Testis (tissue), 3 donors: ENCODE data around the gene CACNA1I. TPM values are rescaled to one million over a fixed set of nuclear protein-coding genes. Genes with fewer than 3 reads are reported as not detected.
A peak's percentile ranks its signal among the peaks of the same experiment; 100 is the strongest.

Source experiments
- DNase-seq: peaks from one replicate; pipeline ENCODE4 v3.0.0-alpha.2; 2019
- H3K27ac ChIP-seq, 2 donors: fragments of 200-600 bp; sonication (generic); one replicate each; pipeline ENCODE4 v1.5.1; 2019
- H3K27me3 ChIP-seq: fragments of 200-600 bp; sonication (generic); one replicate; pipeline ENCODE4 v1.5.1; 2019
- H3K36me3 ChIP-seq: fragments of 200-600 bp; sonication (generic); one replicate; pipeline ENCODE4 v1.5.1; 2017; ENCODE audit warnings: low read depth; ENCODE audit errors: missing control alignments
- H3K4me1 ChIP-seq: fragments of 200-600 bp; sonication (generic); one replicate; pipeline ENCODE4 v1.5.1; 2019
- H3K4me3 ChIP-seq, 2 donors: fragments of 200-600 bp; sonication (generic); one replicate each; pipeline ENCODE4 v1.5.1; 2017 to 2019
- H3K9me3 ChIP-seq: fragments of 200-600 bp; sonication (generic); one replicate; pipeline ENCODE4 v1.5.1; 2017
- CTCF ChIP-seq, 3 experiments: fragments of 450-650 bp in 2 of 3; fragments of 200-600 bp in 1 of 3; sonication (generic) in 1 of 3; IDR thresholded peaks; one replicate each; pipeline ENCODE4 v1.5.1; 2016 to 2019; ENCODE audit warnings: antibody characterized with exemption in 3 of 3, mild to moderate bottlenecking in 2 of 3, moderate library complexity in 1 of 3
- POLR2A ChIP-seq: fragments of 450-650 bp; IDR thresholded peaks from one replicate; pipeline ENCODE4 v1.6.1; 2017; ENCODE audit warnings: antibody characterized with exemption, mild to moderate bottlenecking, moderate library complexity
- WGBS, 2 donors: methylation state at CpG; one replicate each; pipeline ENCODE4 v1.1.5; 2018; 5-methylcytosine and 5-hydroxymethylcytosine counted together
- intact Hi-C: fragments of 100-400 bp; cut with DNase I; formaldehyde crosslinking; loops from one replicate; pipeline ENCODE4 v1.15.1; 2023; ENCODE audit warnings: low total_unique reads
- polyA plus RNA-seq: library from polyadenylated mRNA; stranded (reverse); fragments of 350-450 nt; fragmentation: Illumina TruSeq; extraction: RNeasy Lipid Tissue Mini Kit (QIAGEN cat#74804); gene quantifications from one replicate; pipeline ENCODE4 v1.2.3, GENCODE V29; 2014; ENCODE audit warnings: low read depth, low replicate concordance; ENCODE audit not compliant: insufficient read depth
- total RNA-seq, 2 donors: library from RNA; depleted of rRNA; stranded (reverse); fragments of >200 nt; gene quantifications; one replicate each; pipeline ENCODE4 v1.2.3, GENCODE V29; 2016

CACNA1I gene
- total and polyA plus RNA-seq, 3 donors from 2014 or later, result 1.3 to 2.0 (median 1.7) TPM

GRCh38 chr22:39530692-39531331, 39.7 kb upstream of the CACNA1I start:
- H3K9me3 ChIP-seq, result no peaks in the 10 kb centered on the region
- H3K36me3 ChIP-seq, result no peaks in the 10 kb centered on the region
- peaks cover 41% of the 10 kb centered on the region for H3K4me1 ChIP-seq
- no peak overlapping the region for H3K27ac ChIP-seq
- TF ChIP-seq CTCF (IDR thresholded peaks at IDR 0.05) (peak in 2 of 3 experiments; percentile 24 to 46), POLR2A (no peak)
- H3K4me3 ChIP-seq, result no peak overlapping the region
- DNase-seq, result no peak
- no peaks in the 10 kb centered on the region for H3K27me3 ChIP-seq
- WGBS, 2 donors, result 56 to 58% methylated on average over 8 to 9 of the region's 9 CpGs
- intact Hi-C loops, result no loop called here

GRCh38 chr22:39532215-39533073, 38.1 kb upstream of the CACNA1I start, which contains the start of gene RPS19BP1:
RPS19BP1 (minus strand) TSS chr22:39532748; CDS start chr22:39532738, 10 bp downstream.
- Histone ChIP-seq H3K27me3 (no peaks in the 10 kb centered on the region), H3K4me3 (peak within 1 kb of the TSS; percentile 80 to 91), H3K27ac (peak within 1 kb of the TSS; percentile 81 to 91), H3K9me3 (no peaks in the 10 kb centered on the region), H3K4me1 (peaks cover 36% of the 10 kb centered on the region), H3K36me3 (no peaks in the 10 kb centered on the region)
- intact Hi-C loops, result no loop called here
- DNase-seq, result peak; percentile 100
- 0 to 1% methylated on average over 26 to 67 of the region's 67 CpGs for WGBS, 2 donors
- TF ChIP-seq POLR2A, result peak; percentile 70
- no peak for TF ChIP-seq CTCF (IDR thresholded peaks at IDR 0.05)

- no peak for DNase-seq
- intact Hi-C loops, result no loop called here
- Histone ChIP-seq H3K4me1 (peaks cover 20% of the 10 kb centered on the region), H3K27me3 (no peaks in the 10 kb centered on the region), H3K4me3 (no peak overlapping the region), H3K9me3 (no peaks in the 10 kb centered on the region), H3K27ac (peak overlapping the region in 1 of 2 donors; percentile 67), H3K36me3 (no peaks in the 10 kb centered on the region)
- no peak for TF ChIP-seq POLR2A
- no peak for TF ChIP-seq CTCF (IDR thresholded peaks at IDR 0.05)
- WGBS, 2 donors, result 58 to 62% methylated on average over 12 of the region's 12 CpGs
Measured at GRCh38 chr22:39534092-39534506, 36.5 kb upstream of the CACNA1I start.

DNA sequence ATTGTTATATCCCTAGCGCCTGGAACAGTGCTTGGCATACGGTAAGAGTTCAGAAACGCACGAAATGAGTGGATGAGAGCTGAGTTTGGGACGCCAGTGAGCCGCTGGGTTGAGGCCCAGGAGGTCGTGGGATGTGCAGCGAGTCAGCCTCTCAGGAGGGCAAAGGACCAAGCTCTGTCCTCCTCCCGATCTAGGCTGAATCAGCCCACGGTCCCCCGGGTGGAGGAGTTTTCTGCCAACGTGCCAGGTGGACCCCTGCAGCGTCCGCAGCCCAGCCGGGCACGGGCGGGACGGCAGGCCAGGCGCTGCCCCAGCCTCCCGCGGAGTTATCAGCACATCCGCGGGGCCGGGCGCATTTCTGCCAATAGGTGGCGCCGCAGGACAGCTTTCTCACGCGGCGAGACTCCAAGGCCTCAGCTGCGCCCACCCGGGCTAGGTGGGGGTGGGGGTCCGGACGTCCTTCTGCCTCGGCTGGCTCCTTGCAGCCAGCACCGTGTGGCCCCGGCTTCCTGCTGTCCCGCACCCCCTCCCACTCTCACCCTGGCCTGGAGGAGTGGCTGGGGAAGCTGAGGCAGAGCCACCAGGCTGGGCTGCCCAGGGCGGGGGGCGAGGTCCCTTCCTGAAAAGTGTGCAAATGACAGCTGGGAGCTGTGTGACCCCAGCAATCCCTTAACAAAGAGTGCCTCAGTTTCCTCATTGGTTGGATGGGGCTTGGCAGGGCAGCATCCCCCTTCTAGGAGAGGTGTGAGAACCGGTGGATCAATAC, 35.8 kb upstream of the CACNA1I start:
- WGBS, 2 donors, result 5 to 8% methylated on average over 10 to 28 of the region's 41 CpGs
- H3K4me3 ChIP-seq, result no peak overlapping the region
- no peaks in the 10 kb centered on the region for H3K27me3 ChIP-seq
- peak; percentile 94 for DNase-seq
- no peak overlapping the region for H3K27ac ChIP-seq
- intact Hi-C loops, result loop anchor here (5.0 kb wide), 1 partner anchor 493 kb away; no protein-coding TSS in a partner anchor
- H3K36me3 ChIP-seq, result no peaks in the 10 kb centered on the region
- TF ChIP-seq POLR2A (no peak), CTCF (IDR thresholded peaks at IDR 0.05) (peak; percentile 91 to 95 (median 94))
- H3K4me1 ChIP-seq, result peaks cover 13% of the 10 kb centered on the region
- no peaks in the 10 kb centered on the region for H3K9me3 ChIP-seq
